ENCODE results near the gene TPPP2.

DNA sequence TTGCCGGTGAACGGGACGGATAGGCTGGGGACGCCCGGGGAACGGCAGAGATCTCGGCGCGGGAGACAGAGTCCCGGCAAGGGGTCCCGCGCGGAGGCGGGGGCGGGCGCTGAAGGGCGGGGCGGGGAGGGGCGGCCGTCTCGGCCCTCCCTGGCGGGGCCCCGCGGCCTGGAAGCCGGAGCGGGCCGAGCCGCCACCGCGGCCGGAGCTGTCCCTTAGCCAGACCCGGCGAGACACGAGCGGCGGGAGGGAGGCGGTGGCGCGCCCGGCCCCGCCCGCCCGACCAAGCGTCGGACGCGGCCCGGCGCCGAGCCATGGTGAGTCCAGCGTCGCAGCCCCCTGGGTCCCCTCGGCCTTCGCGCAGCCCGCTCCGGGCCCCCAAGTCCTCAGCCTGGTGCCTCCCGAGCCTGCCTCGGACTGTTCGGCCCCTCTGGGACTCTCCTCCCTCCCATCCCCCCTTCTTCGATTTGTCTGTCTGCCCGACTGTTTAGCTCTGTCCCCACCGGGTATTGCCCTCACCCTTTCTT lies 40.1 kb downstream of the TPPP2 start, which contains the start of gene ARHGEF40:
- TF ChIP-seq POLR2AphosphoS5 (IDR thresholded peaks at IDR 0.05; ENCODE audit: low read length) (no peak), HDAC2 (IDR thresholded peaks at IDR 0.05) (no peak), RAD51 (IDR thresholded peaks at IDR 0.05) (no peak), RCOR1 (conservative IDR thresholded peaks at IDR 0.05; ENCODE audit: low read depth, low read length) (no peak), NR2F1 (conservative IDR thresholded peaks at IDR 0.05) (no peak), FOXK2 (IDR thresholded peaks at IDR 0.05) (no peak), NBN (IDR thresholded peaks at IDR 0.05) (no peak), SPI1 (IDR thresholded peaks at IDR 0.05; ENCODE audit: borderline replicate concordance, insufficient read depth, low read depth, low read length) (no peak), ZNF384 (IDR thresholded peaks at IDR 0.05; ENCODE audit: borderline replicate concordance, low read depth, low read length) (no peak), ASH2L (IDR thresholded peaks at IDR 0.05; ENCODE audit: borderline replicate concordance, low read depth) (no peak)
- TF ChIP-seq, protein P1, sequence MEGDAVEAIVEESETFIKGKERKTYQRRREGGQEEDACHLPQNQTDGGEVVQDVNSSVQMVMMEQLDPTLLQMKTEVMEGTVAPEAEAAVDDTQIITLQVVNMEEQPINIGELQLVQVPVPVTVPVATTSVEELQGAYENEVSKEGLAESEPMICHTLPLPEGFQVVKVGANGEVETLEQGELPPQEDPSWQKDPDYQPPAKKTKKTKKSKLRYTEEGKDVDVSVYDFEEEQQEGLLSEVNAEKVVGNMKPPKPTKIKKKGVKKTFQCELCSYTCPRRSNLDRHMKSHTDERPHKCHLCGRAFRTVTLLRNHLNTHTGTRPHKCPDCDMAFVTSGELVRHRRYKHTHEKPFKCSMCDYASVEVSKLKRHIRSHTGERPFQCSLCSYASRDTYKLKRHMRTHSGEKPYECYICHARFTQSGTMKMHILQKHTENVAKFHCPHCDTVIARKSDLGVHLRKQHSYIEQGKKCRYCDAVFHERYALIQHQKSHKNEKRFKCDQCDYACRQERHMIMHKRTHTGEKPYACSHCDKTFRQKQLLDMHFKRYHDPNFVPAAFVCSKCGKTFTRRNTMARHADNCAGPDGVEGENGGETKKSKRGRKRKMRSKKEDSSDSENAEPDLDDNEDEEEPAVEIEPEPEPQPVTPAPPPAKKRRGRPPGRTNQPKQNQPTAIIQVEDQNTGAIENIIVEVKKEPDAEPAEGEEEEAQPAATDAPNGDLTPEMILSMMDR (IDR thresholded peaks at IDR 0.05 in 2 of 3, conservative IDR thresholded peaks at IDR 0.05 in 1 of 3; ENCODE audit: control insufficient read depth in 2 of 3, extremely low read depth in 1 of 3, insufficient read depth in 1 of 3, low read depth in 3 of 3, low read length in 3 of 3) = no peak
- TF ChIP-seq, protein P2, sequence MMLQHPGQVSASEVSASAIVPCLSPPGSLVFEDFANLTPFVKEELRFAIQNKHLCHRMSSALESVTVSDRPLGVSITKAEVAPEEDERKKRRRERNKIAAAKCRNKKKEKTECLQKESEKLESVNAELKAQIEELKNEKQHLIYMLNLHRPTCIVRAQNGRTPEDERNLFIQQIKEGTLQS (IDR thresholded peaks at IDR 0.05; ENCODE audit: borderline replicate concordance, extremely low read depth, low read depth, low read length) = no peak

Data from GM12878 (cell line).